NCI-H2196 (cell line): ENCODE results near the gene CALML4.
"Not testable (repeated sequence)": the region's sequence is repeated elsewhere in the genome, so short reads cannot be mapped to it uniquely, and the experiment has no call there.

Experiments
- DNase-seq: peaks from one replicate; lab custom pipeline; 2025; ENCODE audit not compliant: unreplicated experiment; lab: John Stamatoyannopoulos, UW

Gene CALML4

GRCh38 chr15:68225442-68225841 lies 20.3 kb upstream of the CALML4 start:
- DNase-seq: not testable (repeated sequence)

GRCh38 chr15:68224546-68225250 lies 19.6 kb upstream of the CALML4 start:
- no peak for DNase-seq

- no peak for DNase-seq
Measured at GRCh38 chr15:68224108-68224507, 19.0 kb upstream of the CALML4 start.

- no peak for DNase-seq
Measured at GRCh38 chr15:68223171-68223570, 18.0 kb upstream of the CALML4 start.

GRCh38 chr15:68222432-68222743 lies 17.3 kb upstream of the CALML4 start:
- DNase-seq: not testable (repeated sequence)

GRCh38 chr15:68221530-68222431 lies 16.6 kb upstream of the CALML4 start:
- DNase-seq: not testable (repeated sequence)

GRCh38 chr15:68220967-68221366 lies 15.8 kb upstream of the CALML4 start:
- no peak for DNase-seq

- DNase-seq: no peak
Measured at GRCh38 chr15:68220489-68220888, 15.4 kb upstream of the CALML4 start.

GRCh38 chr15:68218847-68219798 lies 14.0 kb upstream of the CALML4 start:
- DNase-seq: no peak

GRCh38 chr15:68218331-68218730 lies 13.2 kb upstream of the CALML4 start:
- DNase-seq: no peak

- no peak for DNase-seq
Measured at GRCh38 chr15:68217341-68217740, 12.2 kb upstream of the CALML4 start.

GRCh38 chr15:68214838-68215254 lies 9.7 kb upstream of the CALML4 start:
- no peak for DNase-seq

GRCh38 chr15:68213991-68214837 lies 9.1 kb upstream of the CALML4 start:
- no peak for DNase-seq

- not testable (repeated sequence) for DNase-seq
Measured at GRCh38 chr15:68213491-68213845, 8.3 kb upstream of the CALML4 start.

- DNase-seq: no peak
Measured at GRCh38 chr15:68211656-68212320, 6.7 kb upstream of the CALML4 start.

GRCh38 chr15:68210821-68211655 lies 5.9 kb upstream of the CALML4 start:
- DNase-seq: peak; percentile 50

GRCh38 chr15:68210409-68210756 lies 5.3 kb upstream of the CALML4 start:
- DNase-seq: no peak

GRCh38 chr15:68209735-68210408 lies 4.7 kb upstream of the CALML4 start:
- DNase-seq: no peak

- no peak for DNase-seq
Measured at GRCh38 chr15:68209272-68209671, 4.1 kb upstream of the CALML4 start.
